ENCODE results near the gene ZG16B.

DNA sequence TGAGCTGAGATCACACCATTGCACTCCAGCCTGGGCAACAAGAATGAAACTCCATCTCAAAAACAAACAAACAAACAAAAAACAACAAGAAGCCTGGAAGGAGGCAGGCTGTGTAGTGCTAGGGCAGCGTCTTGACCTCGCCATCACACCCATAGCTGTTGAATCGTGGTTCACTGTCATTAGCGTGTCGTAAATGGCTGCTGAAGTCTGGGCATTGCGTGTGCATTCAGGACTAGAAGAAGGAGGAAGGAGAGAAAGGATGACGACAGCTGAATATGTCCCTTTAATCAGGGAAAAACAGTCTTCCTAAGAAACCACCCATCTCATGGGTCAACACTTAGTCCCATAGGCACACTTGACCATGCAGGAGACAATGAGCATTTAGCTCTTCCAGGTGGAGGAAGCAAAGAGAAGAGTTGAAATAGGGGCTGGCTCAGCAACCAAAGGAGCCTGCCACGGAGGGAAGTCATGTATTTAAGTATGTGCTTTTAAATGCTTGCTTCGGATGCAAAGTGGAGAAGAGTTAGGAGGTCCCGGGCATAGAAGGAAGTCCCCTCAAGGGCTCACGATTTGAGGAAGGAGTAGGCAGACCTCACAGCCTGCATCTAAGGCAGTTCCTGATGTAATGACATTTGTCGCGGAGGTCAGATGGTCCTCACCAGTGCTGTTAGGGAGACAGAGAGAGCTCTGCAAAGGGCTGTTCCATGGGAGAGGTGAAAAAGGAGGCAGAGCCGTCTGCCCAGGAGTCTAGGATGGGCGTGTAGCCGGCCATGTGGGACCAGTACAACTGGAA is 19.0 kb downstream of the ZG16B start:
- TF ChIP-seq YY1 (IDR thresholded peaks at IDR 0.05; ENCODE audit: insufficient read depth, insufficient read length) (no peak), SUZ12 (IDR thresholded peaks at IDR 0.05; ENCODE audit: extremely low read depth, insufficient read depth, insufficient read length) (no peak), ZNF274 (IDR thresholded peaks at IDR 0.05; ENCODE audit: low read depth, low read length) (no peak)
